HG03103 (cell line): ENCODE results near the gene BIRC7.

Experiments
- ATAC-seq: cut with Tn5 transposase; IDR thresholded peaks from one replicate; pipeline ENCODE4 v1.9.1; 2021; ENCODE audit warnings: low read depth; ENCODE audit not compliant: unreplicated experiment

The BIRC7 gene

DNA sequence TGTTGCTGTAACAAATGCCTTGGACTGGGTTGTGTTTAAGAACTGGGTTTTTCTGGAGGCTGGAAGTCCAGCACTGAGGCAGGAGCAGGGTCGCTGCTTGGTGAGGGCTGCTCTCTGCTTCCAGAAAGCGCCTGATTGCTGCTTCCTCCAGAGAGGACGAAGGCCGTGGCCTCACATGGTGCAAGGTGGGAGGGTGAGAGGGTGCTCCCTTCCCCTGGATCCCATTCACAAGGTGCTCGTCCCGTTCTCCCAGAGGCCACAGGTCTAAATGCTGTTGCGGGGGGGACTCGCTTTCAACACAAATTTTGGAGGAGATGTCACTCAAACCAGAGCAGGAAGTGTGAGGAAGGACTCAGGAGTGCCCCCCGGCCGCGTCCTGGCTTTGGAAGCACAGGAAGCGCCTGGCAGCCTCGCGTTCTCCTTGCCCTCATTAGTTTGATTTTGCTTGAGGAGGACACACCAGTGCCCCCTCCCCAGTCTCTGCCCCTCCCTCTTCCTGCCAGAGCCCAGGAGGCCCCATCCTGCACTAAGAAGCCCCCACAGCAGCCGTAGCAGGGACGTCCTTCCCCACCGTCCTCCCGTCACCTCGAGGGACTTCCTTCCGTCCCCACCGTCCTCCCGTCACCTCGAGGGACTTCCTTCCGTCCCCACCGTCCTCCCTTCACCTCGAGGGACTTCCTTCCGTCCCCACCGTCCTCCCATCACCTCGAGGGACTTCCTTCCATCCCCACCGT lies 26.3 kb downstream of the BIRC7 start:
- no peak for ATAC-seq

DNA sequence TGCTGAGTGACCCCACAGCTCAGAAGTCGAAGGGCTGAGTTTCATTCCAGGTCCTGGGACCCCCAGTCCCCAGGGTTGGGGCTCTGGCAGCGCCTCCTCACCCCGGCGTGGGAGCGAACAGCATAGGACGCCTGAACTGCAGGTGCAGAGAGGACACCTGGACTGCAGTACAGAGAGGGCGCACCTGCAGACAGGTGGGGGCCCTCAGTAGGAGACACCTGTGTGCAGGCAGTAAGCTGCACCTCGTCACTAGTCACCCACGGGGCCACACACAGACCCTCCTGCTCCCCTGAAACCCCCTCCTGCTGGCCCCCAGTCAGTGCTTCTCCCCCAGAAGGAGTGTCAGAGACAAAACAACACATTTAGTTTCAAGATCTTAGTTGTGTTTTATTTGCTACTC lies 27.1 kb downstream of the BIRC7 start:
- ATAC-seq, result no peak

DNA sequence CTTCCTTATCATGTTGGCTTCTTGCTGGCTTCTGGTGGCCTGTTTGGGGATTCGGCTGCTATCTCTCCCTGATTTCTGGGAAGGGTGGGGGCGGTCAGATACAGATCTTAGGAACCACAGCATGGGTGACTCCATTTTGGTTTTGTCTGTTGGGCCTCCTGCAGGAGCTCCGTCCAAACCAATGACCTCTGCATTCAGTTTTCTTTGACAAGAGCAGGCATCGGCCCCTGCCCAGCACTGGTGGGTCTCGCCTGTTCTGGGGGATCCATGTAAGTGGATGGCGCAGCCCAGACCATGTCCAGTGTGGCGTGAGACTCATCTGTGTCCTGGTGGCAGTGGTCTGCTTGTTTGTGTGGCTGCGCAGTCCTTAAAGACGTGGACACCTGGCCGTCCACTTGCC lies 28.3 kb downstream of the BIRC7 start:
- no peak for ATAC-seq

DNA sequence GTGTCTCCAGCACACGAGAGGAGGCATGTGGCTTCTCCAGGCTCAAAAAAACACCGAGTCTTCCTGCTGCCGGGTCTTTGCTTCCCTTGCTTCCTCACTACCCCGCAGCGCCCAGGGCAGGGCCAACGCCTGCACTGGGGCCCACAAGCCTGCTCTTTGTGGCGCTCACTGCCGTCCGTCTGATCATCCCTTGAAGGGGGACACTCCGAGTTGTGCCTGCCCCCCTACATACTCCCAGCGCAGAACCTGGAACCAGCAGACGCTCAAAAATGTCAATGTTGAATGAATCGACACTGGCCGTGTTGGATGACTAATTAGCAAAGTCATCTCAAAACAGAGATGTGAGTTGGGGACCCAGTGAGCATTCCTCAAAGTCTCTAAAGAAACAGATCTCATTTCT lies 28.8 kb downstream of the BIRC7 start:
- no peak for ATAC-seq

DNA sequence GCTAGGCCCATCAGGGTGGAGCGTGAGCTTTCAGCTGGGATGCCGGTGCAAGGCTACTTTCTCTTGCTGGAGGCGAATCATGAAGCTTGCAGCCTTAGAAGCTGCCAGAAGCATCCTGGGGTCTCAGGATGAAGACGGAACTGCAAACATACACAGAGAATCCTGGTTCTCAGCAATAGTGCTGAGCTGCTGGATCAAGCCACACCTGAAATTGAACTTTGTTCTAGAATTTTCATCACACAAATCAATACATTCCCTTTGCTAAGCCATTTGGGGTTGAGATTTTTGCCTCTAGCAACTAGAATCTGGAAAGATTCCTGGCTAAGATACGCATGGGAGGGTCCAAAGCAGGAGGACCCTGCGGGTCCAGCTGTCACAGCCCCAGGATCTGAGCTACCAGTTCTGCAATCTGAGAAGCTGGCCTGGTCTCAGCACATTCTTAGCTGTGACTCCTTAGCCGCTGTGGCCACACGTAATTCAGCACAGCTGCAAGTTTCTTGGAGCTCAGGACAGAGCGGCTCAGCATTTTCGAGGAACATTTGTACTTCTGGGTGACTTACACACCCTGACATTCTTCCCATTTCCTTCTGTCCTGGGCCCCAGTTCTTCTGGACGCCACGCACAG lies 30.3 kb downstream of the BIRC7 start:
- no peak for ATAC-seq

DNA sequence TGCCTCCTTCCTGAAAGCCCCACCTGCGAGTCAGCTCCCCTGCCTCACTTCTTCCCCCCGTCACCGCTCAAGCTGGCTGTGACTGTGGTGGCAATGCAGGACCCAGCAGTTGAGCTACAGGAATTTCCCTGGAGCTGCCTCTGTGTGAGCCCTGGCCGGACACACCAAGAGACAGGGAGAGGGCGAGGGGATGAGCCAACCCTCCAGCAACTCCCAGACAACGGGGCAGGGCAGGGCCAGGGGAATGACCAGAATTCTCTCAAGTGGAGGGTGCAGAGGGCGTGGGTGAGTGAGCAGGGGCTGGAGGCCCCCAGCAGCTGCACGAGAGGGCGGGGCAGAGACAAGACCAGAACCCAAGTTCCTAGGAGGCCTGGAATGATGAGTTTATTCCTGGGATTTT lies 32.0 kb downstream of the BIRC7 start:
- ATAC-seq, result no peak

DNA sequence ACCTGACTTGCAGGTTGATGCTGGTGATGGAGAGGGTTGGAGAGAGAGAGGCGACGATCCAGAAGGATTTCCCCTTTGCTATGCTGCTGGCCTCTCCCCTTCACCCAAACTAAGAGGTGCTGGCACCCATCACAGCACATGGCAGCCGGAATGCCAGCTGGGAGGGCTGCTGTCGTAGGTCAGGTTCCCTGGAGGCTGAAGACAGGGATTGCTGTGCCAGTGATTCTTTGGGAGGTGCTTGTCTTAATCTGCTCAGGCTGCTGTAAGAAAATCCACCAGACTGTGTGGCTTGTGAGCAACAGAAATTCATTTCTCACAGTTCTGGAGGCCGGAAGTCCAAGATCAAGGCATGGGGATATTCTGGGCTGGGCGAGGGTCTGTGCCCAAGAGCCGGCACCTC lies 32.6 kb downstream of the BIRC7 start:
- no peak for ATAC-seq

DNA sequence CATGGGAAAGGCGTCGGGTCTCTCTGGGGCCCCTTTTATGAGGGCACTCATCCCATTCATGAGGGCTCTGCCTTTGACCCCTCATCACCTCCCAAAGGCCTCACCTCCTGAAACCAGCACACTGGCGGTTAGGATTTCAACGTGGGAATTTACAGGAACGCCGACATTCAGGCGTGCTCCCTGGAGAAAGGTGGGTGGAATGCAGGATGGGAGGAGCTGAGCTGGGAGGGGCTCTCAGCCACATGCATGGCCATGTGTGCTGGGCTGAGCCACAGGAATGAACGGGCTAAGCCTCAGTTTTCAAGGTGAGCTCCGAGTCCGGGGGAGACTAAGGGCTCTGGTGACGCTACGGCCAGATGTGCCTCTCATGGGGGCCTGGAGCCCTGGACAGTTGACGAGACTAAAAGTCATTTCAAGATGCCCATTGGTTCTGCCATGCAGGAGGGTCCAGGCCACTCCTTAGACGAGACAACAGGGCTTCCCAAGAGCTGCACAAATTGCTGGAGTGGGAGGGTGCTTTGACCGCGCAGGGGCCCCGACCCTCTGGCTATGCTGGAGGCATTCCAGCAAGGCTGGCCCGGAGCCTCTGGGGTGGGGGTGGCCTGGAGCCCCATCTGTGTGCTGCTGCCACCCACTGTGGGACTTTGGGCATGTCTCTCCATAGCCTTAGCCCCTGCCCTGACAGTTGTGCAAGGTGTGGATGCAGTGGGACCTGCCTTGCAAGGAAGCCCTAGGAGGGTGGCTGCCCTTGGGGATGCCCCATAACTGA lies 33.1 kb downstream of the BIRC7 start:
- no peak for ATAC-seq

DNA sequence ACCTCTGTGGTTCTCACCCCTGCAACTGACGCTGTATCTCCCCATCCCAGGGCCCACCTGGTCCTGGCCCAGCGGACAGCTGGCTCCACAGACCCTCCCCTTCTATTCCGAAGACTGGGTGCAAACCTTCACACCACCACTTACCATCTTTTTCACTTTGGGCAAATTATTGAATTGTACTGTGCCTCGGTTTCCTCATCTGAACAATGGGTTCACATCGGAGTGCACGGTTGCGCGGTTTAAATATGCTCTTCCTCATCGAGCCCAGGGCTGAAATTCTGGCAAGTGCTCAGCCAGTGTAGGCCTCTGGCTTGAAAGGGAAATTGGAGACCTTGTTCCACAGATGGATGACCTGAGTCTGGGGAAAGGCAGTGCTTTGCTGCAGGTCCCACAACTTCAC lies 34.0 kb downstream of the BIRC7 start:
- no peak for ATAC-seq

DNA sequence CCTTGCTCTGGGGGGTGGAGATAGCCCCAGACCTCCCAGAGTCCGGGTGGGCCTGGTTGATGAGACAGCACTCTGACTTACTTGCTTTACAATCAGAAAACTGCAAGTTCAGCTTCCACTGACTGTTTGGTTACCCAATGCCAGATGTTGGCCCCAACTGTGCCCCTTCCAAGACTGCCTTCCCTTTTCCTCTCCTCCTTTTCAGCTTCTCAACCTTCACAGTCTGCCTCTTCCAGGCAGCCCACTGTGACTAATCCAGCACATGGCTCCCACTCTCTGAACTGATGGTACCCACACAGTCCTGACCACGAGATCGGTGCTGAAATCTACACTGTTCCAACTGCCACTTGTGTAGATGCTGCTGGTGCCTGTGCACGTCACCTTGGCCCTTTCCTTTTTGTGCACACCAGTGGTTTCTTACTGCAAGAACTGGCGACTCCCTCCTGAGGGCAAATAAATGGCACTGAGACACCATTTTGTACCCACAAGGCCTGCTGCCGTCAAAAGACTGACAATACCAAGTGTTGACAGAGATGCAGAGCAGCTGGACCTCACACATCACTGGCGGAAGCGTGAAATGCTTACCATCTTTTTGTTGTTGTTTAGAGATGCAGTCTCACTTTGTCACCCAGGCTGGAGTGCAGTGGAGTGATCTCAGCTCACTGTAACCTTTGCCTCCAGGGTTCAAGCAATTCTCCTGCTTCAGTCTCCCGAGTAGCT lies 35.1 kb downstream of the BIRC7 start:
- ATAC-seq, result no peak

DNA sequence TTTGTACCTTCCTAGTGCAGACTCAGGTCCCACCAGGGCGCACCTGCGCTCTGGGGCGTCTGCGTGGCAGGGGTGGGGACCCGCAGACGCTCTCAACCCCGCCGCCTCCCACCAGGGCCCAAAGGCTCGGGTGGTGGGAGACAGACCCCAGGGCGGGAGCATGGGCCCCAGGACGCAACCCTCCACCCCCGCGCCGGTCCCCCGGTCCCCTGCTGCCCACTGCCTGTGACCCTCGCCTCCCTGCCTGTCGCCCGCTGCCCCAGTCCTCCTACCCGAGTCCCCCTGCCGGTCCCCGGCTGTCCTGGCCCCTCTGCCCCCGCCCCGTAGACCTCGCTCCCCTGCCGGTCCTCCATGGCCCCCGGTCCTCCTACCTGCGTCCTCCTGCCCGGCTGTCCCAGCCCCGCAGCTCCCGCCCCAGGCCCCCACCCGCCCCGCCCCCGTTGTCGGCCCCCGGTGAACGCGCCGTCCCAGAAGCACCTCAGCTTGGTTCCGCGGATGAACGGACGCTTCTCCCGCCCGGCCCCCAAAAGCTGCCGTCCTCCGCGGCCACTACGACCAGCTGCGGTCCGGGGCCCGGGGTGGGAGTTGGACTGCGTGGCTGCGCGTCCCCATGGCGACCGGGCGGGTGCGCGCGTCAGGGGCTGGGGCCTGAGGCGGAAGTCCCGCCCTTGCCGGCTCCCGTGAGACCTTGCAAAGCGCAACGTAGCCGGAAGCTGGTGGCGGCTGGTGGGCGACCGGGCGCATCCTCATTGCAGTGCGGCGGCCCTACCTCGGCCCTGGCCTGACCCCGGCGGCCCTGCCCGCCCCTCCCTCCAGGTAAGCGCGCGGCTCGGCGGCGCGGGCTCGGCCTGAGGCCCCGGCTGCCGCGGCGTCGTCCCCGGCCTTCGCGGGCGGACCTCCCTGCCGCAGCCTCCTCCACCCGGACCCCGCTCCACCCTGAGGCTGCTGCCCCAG lies 36.7 kb downstream of the BIRC7 start, which contains the start of gene ARFGAP1:
ARFGAP1 (plus strand) TSS at position 709 of the 954 bp plus-strand sequence. CDS start 2,768 bp downstream, outside the sequence.
- ATAC-seq, result peak; percentile 82

DNA sequence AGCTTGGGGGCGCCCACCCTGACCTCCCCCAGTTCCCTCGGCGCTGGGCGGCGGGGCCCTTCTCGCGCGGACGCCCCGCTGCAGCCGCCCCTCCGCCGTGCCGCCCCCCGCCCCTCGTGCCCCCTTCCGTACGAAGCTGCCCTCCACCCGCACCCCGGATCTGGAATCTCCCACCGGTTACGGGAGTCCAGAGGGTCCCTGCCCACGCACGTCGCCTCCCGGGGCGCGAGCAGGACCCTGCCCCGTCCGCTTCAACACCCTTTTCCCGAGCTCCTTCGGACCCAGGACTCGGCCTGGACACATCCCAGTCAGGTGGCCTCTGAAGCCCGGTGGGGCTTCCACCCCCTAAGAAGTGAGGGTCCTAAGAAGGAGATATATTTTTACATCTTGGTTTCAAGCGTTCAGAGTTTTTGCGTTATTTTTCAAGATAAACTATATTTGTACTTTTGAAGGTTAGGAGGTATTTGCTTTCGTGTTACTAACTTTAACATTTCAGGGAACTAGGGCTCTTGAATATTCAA lies 37.4 kb downstream of the BIRC7 start:
- ATAC-seq, result no peak

DNA sequence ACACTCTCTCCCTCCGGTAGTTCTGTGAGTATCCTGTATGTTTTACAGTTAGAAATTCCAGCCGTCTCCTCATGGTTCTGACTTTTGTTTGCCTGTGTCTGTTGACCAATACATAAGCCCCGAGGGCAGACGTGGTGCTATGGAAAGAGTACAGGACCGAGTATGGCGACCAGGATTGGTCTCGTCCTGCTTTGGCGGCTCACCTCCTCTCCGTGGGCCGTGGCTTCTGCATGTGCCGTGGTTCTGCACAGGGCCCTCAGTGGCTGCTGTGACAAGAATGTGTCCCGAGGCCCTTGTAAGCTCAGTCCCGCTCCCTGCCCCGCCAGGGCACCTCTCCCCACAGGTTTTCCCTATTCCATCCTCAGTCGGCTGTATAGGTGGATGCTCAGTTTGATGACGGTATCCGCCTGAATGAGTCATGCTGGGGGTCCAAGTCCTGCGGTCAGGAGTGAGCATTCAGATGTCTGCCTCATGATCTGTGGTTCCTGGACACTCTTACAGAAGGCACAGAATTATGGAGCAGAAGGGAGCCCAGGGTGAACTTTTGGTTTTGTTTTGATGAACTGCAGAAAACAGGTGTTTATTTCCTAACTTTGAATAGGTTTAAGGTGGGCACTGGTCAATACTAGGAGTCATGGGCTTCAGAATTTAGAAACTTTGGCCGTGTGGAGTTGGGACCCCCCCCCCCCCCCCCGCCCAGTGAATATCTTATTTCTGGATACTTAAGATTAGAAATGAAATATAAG lies 38.1 kb downstream of the BIRC7 start:
- ATAC-seq, result no peak

DNA sequence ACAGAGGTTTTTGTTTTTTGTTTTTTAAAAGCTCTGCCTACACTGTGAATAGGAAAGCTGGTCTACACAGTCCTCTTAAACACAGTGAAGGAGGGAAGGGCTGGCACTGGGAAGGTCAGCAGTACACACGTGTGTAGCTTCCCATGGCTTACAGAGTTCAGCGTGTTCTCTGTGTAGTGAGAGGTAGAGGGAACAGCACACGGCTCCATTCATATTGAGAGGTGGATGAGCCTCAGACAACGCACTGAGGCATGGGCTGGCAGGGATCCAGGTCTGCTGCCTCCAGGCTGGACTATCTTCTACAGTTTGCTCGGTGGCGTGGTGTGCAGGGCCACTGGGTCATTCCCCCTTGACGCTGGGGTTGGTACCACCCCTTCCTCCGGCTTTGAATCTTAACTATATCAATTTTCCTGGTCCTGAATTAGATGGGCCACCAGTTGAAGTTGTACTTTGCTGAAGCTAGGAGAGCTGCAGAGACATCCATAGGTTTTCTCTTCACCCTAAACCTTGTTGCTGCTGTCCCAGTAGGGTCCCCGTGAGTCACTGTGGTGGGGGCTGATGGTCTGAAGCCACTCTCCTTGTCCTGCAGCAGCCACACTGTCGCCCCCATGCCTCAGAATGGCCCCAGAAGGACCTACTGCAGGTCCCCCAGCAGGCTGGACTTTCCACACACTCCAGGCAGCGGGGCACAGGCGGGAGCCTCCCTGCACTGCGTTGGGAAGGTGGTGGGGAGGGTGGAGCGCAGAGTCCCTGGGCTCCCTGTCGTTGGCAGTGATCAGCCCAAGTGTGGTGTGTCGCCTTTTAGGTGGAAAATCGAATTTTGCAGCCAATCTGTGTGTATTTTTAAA lies 38.9 kb downstream of the BIRC7 start:
- ATAC-seq, result no peak

DNA sequence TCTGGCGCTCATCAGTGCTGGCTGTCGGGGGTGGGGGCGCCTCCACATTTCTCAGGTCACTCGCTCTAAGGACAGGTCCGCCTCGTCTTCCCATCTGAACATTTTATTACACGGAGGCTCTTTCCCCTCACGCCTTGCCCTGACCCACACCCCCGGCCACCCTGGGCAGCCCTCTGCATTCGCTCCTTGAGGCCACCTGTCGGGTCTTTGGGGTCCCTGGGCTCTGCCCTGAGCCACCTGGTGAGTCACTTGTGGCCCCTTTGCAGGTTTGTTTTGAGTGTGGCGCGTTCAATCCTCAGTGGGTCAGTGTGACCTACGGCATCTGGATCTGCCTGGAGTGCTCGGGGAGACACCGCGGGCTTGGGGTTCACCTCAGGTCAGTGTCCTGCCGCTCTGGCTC lies 40.1 kb downstream of the BIRC7 start:
- ATAC-seq, result no peak

DNA sequence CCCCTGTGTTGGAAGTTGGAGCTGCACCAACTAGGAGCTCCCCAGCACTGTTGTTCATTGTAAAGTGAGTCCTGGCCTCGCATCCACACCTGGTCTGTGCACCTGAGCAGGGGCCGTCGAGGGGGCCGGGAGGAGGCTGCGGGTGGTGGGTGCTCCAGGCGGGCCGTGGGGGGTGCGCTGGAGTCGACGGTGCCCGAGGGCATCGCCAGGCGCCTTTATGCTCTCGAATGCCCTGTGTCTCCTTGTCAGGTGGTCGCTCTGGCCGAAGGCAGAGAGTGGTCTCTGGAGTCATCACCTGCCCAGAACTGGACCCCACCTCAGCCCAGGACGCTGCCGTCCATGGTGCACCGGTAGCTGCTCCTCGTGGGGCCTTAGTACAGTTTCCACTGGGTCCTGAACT lies 41.3 kb downstream of the BIRC7 start:
- ATAC-seq, result no peak

DNA sequence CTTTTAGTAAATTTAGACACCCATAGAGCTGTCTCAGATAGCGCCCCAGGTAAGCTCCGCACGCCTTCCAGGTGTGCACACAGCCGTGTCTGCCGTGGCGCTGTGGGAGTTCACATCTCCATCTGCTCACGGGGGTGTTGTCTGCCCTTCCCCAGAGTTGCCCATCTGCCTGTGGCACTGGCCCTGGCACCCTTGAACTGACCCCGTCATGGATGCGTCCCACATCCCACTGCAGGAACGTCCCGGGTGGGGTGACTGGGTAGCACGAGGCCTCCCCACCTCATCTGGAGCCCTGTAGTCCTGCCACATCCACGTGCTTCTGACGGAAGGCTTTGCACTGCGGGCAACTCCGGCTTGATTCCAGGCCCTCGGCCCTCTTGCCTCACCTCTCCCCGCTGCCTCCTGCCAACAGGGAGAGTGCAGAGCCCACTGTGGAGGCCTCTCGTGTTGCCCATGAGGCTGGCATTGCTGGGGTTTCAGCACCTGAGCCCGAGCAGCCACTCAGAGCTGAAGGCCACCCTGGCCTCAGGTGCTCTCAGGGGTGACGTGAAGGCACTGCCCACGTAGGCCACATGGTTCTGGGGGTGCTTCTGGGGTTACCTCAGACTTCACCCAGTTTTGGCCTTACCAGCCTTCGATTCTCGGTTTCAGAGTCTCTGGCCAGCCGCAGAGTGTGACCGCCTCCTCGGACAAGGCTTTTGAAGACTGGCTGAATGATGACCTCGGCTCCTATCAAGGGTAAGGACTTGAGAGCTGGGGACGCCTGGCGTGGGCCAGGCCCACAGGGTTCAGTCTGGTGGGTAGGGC lies 42.0 kb downstream of the BIRC7 start:
- no peak for ATAC-seq
